Peyer's patch (tissue), 4 donors: ENCODE data around the gene STC2.

Experiments
- CTCF ChIP-seq, 6 experiments: fragments of 450-650 bp in 4 of 6; fragments of 200-600 bp in 2 of 6; sonication (generic) in 1 of 6; IDR thresholded peaks; one replicate each; pipeline ENCODE4 v1.5.1; 2017 to 2019; ENCODE audit warnings: antibody characterized with exemption in 6 of 6, mild to moderate bottlenecking in 3 of 6, moderate library complexity in 1 of 6
- POLR2A ChIP-seq, 2 donors: fragments of 450-650 bp; IDR thresholded peaks; one replicate each; pipeline ENCODE4 v1.5.1; 2017; ENCODE audit warnings: antibody characterized with exemption in 2 of 2, mild to moderate bottlenecking in 2 of 2, moderate library complexity in 2 of 2

DNA sequence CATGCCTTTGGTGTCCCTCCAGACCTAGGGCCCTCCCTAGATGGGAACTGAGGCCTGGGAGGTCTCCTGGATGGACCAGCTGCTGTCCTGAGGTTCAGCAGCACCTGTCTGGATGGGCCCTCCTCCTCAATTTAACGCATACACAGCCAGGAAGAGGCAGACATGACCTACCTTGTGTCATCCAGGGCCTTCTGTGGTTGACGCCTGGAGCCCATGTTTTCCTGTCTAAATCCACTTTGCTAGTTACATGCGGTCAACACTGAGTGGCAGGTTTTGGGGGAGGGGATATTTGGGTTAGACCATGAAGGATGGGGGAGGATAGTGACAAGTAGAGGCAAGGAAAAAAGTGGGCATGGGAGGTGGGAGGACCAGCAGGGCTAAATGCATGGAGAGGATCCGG is 3.1 kb upstream of the STC2 start:
- no peak for TF ChIP-seq CTCF (IDR thresholded peaks at IDR 0.05)
- no peak for TF ChIP-seq POLR2A (IDR thresholded peaks at IDR 0.05)
